Activated CD4-positive, alpha-beta T cell treated with anti-CD3 and anti-CD28 coated beads, Interleukin-2, amount 50 U/mL, for 24 hours (primary cell): ENCODE measurements around the gene GSDME.

Experiments
- DNase-seq, 2 donors: peaks; one replicate each; pipeline ENCODE4 v3.0.0-alpha.2; 2020; ENCODE audit warnings: low read depth in 1 of 2, low spot score in 1 of 2

GSDME gene

DNA sequence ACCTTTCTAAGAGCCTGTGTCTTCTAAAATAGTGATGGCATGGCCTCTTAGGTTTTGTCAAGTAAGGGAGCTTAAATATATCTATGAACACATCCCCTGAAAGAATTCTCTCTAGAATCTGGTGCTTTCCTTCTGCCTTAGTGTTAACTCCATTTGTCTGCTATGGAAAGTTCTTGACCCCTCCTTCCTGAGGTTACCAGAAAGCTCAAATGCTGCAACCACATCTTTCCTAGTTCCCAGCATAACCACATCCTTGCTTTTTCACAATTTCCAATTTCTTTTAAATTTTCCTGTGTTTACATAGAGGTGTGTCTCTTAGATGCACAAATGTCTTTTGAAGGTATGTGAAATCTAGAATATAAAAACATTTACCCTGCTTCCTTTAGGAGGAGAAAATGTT is 16.4 kb upstream of the GSDME start:
- DNase-seq: no peak

DNA sequence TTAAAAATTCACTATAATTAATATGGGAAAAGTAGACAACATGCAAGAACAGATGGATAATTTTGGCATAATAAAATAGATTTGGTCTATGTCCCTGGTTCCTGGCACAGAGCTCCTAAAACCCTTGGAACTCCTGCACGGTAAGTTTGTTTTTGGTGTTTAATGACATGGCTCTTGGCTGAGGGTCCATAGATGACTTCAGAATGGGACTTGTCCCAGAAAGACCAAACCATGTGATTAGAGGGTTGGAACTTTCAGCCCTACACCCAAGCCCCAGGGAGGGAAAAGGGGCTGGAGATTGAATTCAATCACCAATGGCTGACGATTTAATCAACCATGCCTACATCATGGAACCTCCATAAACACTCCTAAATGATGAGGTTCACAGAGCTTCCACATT is 12.6 kb upstream of the GSDME start:
- no peak for DNase-seq

DNA sequence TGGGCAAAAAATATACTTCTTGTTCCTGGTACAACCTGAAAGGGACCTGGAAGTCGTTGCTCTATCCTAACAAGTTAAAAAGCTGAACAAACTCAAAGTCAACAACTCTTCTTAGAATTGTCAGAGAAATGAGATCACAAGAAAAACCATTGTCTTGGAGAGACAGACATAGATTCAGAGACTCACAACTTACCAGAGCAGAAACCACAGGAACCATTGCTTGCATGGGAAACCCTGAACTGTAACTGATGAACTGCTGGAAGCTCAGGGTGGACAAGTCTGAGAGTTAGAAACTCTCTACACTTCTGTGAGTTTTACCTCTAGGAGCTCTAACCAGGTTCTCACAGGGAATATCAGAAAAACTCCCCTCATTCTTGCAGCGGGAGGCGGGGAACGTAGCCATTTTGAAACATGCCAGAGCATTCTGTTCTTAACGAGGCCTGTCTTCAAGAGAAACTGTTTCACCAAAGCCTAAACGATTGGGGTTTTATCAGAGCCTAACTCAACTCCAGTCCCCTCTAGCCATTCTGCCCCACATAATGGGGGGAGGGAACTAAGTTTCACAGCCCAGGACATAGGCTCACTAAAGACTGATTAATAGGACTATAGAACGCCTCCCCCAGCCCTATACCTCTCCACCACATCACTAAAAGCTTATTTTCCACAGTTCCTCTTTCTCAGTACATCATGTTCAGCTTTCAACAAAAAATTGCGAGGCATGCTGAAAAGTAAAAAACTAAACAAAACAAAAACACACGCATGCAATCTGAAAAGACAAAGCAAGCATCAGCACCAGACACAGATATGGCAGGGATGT is 12.0 kb upstream of the GSDME start:
- no peak for DNase-seq

DNA sequence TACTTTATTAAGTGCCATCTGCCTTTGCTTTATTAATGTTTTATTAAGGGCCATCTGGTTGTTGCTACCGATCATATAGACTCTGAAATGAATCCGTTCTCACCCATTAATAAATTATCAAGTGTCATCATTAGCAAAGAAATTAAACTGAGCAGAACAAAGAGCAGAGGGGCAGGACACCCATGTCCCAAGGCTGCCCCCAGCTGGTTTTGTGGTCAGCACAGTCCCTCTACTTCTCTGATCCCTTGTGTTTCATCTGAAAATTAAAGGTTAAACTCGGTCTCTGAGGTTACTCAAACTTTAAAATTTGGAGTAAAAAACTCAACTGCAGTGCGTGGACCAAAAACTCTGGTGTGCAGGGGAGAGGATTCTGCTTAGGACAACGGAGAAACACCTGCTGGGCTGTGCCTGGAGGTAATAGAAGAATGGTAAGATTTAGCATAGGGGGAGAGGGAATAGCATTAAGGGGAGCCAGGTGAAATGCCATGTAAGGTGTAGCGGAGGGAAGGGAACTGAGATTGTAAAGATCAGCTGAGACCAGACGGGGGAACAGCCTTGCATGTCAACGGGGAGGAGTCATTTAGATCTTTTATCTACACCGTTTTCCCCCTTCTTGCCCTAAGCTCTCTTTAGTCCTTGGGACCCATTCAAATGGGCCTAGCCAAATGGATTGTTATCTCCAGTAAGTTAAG is 10.8 kb upstream of the GSDME start:
- no peak for DNase-seq

DNA sequence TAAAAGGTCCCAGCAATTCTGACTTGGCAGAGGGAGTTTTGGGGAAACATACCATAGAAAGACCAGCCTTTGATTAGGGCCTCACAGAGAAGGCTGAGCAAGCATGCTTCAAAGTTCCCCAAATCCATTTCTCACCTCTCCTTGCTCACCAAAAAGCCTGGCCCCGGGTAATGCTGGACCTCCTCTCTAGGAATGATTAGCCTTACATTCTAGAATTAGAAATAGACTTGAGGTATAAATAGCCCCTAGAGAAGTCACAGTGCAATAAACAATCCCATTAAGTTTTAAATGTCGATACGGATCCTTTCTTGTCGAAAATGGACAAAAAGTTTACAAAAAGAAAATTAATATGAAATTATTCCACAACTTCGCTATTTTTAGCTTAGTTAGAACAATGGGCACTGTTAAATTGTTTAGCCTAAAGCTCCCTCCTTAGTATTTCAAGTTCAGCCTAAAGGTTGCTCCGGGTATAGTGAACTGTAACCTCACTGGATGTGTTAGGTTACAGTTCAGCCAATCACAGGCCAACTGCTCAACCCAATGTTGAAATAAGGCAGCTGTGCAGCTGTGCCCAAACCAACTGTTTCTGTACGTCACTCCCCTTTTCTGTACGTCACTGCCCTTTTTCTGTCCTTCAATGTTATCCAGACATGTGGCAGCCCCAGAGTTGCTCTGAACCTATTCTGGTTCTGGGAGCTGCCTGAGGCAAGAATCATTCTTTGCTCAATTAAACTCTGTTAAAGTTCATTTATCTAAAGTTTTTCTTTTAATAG is 7.9 kb upstream of the GSDME start:
- DNase-seq: no peak

DNA sequence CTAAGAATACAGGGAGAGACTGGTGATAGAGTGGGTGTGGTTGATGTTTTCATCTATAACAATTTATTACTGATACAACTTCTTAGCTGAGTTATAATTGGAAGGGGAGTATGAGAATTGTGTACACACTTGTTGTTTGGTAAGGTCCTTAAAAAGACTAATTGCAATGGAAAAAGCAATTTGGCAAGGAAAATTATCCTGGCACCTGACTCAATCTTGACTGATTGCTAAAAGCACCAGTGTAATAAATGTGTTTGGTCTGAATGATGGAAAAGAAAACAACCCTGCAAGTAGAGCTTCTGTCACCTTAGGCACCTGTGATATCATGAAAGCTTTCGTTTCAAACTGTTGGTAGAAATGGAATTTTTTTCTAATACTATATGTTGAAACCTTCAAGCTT is 6.7 kb upstream of the GSDME start:
- DNase-seq: no peak

DNA sequence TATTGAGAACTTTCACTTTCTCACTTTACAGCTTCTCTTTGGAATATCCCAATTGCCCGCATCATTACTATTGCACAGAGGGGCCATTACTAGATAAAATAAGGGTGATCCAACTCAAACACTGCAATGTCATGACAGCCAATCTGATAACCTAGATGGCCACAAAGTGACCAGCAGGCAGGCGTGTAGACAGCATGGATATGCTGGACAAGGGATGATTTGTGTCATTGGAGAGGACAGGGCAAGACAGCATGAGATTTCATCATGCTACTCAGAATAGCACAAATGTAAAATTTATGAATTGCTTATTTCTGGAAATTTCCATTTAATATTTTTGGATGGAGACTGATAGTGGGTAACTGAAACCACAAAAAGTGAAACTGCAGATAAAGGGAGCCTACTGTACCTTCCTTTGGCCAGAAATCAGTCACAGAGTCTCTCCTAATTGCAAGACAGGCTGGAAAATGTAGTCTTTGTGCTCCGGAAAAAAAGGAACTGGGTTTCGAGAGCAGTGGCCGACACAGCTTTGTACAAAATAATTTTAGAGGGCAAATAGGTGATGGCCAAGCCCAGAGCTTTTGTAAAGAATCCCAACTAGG is 6.1 kb upstream of the GSDME start:
- DNase-seq: no peak

DNA sequence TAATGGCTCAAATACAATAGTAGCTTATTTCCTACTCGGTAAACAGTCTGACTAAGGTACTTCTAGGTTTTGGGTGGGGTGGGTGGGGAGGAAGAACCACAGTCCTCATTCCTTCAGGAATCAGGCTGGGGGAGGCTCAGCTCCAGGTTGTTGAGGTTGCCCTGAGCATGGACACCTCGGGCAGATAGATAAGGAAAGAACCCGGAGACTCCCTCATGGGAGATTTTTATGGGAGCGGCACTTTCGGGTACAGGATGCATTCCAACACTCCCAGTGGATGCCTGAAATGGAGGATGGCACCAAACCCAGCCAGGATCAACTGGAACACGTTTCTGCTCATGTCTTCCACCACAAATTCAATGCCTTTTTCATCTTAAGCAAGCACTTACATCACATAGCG is 5.5 kb upstream of the GSDME start:
- no peak for DNase-seq

DNA sequence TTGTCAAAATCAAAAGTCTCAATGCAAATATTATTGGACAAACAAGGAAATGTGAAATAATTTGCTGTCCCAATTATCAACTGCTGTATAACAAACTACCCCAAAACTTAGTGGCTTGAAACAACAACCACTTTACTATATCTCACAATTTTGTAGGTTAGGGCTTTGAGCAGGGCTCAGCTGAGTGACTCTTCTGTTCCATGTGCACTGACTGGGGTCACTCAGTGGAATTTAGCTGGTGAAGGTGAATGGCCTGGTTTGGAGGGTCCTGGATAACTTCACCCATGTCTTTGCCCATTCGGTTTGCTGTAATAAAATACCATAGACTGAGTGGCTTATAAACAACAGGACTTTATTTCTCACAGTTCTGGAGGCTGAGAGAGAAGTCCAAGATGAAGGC is 3.7 kb upstream of the GSDME start:
- no peak for DNase-seq

DNA sequence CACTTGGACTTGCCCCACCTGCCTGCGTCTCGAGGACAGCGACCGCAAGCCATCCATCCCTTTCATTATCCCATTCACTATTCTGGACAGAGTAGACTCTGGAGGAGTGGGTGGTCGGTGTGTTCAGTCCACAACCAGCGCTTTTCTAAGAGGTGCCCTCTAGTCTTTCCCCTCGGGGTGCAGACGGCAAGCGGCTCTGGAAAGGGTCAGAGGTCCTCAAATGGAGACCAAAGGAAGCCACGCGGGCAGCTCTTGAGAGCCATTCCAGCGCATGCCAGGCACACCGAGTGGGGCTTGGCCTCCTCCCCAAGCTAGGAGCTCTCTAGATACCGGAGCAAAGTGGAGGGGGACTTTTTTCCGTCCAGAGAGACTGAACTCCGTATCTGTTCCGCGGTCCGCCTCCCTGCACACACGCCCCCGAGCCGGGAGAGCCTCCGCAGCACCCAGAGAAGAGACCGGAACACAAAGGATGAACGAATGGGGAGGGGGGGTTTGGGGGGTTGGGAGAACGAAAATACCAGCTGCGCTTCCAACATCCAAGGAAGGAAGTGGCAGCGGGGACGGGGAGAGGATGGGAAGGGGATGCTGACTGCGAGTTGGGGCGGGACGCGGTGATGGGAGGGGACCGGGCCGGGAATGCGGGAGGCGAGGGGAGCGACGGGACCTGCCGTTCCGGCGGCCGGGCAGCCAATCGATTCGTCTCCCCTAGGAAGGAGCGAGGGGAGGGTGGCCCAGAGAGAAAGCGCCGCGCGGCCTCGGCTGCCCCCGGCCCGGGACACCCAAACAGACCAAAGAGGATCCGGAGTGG is 515 bp downstream of the GSDME start:
- no peak for DNase-seq

DNA sequence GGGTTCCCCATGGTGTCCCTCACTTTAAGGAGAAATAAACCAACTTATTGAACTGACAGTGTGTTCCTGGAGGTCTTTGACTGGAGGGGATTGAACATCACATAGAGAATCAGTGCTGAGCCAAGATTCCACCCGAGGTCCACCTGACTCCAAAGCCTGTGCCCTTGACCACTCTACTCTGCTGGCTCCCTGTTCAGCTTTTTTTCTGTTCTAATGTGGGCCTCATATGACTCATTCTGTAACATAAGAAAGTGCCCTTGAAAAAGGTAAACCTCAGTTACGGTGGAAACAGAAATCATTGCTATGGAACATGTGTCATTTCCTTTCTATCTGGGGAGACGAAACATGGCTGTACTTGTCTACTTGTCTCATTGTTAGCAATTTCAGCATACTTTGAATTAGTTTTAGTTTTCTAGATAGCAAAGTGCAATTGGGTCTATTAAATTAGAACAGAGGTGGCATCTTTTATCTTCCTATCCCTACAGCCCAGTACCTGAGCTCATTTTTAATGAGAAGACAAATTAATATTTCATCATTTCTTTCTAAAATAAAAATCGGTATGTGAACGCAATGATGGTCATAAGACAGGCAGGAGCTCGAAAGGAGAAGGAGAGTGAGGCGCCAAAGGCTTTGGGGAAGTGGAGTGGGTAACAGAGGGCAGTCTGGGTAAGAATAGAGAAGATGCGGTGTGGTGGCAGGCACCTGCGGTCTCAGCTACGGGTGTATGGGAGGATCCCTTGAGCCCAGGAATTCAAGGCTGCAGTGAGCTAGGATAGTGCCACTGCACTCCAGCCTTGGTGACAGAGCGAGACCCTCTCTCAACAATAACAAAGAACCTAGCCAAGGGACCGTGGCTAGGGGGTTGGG is 1.5 kb downstream of the GSDME start:
- DNase-seq: peak in 1 of 2 donors; percentile 20

DNA sequence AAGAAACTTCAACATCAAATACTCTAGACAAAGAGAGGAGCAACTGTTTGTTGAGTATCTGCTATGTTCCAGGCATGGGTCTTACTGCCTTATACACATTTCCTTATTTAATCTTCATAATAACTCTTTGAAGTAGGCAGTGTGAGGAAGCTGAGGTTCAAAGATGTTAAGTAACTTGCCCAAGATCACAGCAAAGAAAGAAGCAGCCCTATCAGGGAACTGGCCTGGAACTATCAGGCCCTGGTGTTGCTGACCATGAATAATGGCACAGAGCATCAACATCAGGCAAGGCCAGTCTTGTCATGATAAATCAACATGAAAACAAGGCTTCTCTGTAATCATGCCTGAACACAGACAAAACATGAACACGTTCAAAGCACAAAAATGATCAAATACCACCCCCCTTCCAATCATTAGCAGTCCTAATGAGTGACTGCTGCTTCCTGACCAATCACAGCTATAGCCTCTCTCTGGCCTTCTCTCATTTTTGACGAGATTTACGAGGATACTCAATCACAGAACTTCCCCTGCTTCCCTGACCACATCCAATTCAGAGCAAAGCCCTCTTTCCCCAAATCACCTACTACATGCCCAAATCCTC is 2.3 kb downstream of the GSDME start:
- DNase-seq: no peak

DNA sequence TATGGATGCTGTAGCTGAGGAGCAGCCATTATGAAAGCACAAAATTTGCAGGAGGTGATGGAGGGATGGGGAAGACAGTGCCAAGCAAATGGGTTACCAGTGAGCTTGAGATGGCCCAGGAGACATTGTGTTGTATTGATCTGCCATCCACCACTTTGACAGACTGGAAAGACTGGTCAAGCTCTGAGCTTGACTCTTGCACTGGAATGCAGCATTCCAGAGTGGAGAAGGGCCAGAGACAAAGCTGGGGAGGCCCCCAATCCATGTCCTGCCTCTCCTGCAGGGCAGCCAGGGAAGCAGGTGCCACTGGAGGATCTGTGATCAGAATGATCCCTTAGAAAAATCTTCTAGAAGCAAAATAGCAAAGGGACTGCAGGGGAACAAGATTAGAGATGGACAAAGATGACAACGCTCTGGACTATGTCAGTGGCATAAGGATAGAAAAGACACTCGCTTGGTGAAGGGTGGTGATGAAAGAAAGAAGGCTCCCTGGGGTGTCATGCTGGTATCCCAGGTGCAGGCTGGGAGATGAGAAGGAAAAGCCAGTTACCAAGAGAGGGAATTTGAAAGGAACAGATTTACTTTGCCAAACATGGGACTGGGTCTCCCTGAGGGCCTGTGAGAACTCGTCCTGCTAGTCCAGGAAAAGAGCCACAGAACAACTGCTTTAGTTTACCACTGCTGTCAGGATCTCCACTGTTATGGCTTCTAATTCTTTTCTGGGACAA is 5.0 kb downstream of the GSDME start:
- DNase-seq: no peak

DNA sequence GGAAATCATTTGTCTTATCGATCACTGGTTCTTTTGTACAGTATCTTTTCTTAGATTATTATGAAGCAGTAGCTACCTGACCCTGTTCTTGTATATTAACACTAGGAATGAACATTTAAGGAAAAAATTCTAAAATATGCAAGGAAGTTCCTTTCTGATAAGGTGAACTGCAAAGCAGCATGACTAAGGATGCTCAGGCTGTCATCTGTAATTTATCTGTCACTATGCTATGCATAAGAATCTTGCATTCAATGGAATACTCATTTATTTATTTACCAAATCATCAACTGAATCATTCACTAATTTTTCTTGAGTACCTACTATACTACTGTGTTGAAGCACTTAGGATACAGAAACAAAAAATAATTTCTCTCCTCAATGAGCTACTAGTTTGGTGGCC is 5.8 kb downstream of the GSDME start:
- no peak for DNase-seq

DNA sequence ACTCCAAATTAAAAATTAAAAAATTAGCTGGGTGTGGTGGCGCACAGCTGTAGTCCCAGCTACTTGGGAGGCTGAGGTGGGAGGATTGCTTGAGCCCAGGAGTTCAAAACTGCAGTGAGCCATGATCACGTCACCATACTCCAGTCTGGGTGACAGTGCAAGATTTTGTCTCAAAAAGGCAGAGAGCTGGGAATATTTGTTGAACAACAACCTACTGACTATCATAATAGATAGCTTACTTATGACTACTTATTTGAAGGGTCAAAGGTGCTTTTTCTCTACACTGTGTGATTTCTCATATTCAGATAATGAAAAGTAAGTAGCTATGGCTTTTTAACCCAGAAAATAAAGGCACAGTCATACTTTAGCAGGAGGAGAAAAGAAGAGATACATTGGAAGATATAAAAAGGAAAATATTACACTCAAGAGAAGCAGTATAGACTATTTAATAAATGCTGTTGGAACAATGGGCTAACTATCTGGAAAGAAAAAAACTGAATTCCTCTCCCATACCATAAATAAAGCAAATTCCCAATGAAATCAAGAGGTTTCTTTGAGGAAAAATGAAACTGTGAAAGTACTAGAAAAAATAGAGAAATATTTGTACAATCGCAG is 6.7 kb downstream of the GSDME start:
- DNase-seq: no peak

DNA sequence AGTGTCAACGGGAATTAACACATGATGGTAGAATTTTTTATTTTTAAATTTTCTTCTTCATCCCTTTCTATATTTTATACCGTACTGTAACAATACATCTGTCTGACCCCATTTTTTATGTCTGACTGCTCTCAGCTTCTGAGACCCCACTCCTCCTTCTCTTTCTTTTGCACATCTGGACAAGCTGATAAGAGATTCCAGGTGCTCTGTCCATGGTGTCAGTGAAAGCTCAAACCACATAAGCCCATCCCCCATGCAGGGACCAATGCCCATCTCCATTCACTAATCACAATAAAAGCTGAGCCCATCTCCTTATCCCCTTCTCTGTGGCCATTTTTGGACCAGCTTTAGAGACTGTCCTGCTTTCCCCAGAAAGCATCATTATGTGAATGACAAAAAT is 8.7 kb downstream of the GSDME start:
- no peak for DNase-seq

DNA sequence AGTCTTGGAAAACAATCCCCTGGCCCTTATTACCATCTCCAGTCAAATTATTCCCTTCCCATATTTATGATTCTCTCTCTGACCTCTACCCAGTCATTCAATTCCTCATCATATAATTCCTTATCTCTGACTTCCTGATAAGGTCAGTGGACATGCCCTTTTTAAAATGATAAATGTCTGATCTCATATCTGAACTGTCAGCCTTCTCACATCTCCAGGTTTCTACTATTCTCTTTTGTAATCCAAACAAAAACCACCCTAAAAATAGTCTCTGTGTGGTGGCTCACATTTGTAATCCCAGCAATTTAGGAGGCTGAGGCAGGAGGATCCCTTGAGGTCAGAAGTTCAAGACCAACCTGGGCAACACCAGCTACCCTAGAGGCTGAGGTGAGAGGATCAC is 11.9 kb downstream of the GSDME start:
- DNase-seq: no peak

DNA sequence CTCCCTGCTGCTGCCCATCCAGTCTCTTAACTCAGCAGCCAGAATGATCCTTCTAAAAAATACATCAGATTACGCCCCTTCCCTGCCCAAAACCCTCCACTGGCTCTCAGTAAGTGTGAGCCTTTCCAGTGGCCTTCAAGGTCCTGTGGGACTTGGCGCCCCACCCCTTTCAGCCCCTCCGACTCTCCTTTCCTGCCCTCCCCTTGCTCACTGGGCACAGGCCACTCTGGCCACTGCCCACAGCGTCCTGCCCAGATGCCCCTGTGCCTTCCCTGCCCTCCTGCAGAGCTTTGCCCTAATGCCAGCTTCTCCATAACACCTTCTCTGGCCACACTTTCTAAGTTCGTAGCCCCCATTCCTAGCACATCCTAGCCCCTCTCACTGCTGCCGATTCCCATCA is 13.8 kb downstream of the GSDME start:
- DNase-seq: no peak
